ENCODE results near the gene LIN28B. TPM values are rescaled to one million over a fixed set of nuclear protein-coding genes. Genes with fewer than 3 reads are reported as not detected.

LIN28B gene
- total RNA-seq, 2 donors from 2014 or later, result not detected

DNA sequence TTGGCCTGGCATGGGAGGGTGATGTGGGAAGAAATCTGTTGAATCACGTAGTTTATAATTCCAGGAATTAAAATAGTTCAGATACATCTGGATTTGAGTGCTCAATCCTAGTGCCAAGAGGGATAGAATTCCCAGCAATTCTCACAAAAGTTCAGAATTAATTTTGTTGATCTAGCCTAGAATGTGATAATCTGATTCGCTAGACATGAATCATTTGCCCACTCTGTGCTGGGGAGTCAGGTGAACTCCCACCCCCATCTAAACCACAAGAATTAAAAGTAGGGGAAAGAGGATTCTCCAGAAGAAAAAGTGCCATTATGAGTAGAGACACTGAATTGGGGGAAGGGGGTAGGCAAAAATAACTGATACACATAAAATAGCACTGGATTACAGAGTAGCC, 85.0 kb downstream of the LIN28B start:
- Histone ChIP-seq H3K36me3 (no peaks in the 10 kb centered on the region), H3K27me3 (no peaks in the 10 kb centered on the region), H3K4me3 (no peak overlapping the region), H3K9me3 (no peaks in the 10 kb centered on the region), H3K4me1 (no peaks in the 10 kb centered on the region), H3K27ac (no peak overlapping the region)
- TF ChIP-seq, protein P1, sequence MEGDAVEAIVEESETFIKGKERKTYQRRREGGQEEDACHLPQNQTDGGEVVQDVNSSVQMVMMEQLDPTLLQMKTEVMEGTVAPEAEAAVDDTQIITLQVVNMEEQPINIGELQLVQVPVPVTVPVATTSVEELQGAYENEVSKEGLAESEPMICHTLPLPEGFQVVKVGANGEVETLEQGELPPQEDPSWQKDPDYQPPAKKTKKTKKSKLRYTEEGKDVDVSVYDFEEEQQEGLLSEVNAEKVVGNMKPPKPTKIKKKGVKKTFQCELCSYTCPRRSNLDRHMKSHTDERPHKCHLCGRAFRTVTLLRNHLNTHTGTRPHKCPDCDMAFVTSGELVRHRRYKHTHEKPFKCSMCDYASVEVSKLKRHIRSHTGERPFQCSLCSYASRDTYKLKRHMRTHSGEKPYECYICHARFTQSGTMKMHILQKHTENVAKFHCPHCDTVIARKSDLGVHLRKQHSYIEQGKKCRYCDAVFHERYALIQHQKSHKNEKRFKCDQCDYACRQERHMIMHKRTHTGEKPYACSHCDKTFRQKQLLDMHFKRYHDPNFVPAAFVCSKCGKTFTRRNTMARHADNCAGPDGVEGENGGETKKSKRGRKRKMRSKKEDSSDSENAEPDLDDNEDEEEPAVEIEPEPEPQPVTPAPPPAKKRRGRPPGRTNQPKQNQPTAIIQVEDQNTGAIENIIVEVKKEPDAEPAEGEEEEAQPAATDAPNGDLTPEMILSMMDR (IDR thresholded peaks at IDR 0.05), result no peak
- no peak for DNase-seq (ENCODE audit: low spot score)

DNA sequence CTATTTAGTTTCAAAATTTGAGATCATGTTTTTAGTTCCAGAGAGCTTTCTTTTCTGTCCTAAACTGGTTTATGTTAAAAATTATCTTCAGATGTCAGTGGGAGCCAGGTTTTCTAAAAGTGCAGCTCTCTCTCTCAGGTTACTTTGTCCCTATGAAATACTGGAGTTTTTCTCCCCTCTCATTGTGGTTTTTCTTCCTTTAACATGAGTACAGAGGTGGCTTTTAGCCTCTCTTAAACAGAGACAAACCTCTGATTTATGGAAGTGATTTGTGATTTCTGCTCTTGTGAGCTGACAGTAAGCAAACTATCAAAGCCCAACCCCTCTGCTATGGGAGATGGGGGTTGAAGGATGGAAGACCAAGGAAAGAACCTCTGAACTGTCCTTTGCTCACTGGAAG, 85.7 kb downstream of the LIN28B start:
- Histone ChIP-seq H3K9me3 (no peaks in the 10 kb centered on the region), H3K27ac (no peak overlapping the region), H3K36me3 (no peaks in the 10 kb centered on the region), H3K4me1 (no peaks in the 10 kb centered on the region), H3K27me3 (no peaks in the 10 kb centered on the region), H3K4me3 (no peak overlapping the region)
- TF ChIP-seq, protein P1 (IDR thresholded peaks at IDR 0.05), result no peak
- no peak for DNase-seq (ENCODE audit: low spot score)

DNA sequence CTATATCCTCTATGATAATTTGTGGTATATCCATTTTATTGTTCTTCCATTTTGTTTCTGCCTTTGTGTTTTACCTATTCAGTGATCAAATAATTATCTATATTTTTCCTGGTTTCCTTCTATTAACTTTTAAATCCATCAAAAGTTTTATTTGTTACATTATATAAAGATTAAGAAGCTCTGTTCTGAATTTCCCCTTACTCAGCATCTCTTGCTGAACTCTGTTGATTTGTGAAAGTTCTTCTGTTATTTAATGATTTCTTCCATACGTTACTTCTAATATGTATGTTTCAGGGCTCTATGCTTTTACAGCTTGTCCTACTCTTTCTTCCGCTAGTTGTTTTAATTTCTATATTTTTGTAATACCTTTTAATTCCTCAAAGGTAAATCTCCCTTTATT, 87.1 kb downstream of the LIN28B start:
- no peak for DNase-seq (ENCODE audit: low spot score)
- Histone ChIP-seq H3K9me3 (no peaks in the 10 kb centered on the region), H3K4me3 (no peak overlapping the region), H3K36me3 (no peaks in the 10 kb centered on the region), H3K4me1 (no peaks in the 10 kb centered on the region), H3K27me3 (no peaks in the 10 kb centered on the region), H3K27ac (no peak overlapping the region)
- TF ChIP-seq, protein P1 (IDR thresholded peaks at IDR 0.05), result no peak

DNA sequence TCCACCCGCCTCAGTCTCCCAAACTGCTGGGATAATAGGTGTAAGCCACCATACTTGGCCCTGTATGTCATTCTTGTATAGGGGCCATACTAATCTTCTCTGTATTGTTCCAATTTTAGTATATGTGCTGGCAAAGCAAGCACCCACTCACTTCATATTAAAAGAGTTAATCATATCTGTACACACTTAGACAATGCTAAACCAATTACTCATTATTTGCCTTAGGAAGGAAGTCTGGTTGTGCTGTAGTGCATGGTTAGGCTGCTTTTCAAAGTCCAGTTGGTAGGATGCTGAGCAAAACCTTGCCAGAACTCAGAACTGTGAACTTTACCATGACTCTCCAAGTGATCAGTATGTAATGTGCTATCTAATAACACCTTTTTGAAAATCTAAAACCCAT, 88.6 kb downstream of the LIN28B start:
- no peaks in the 10 kb centered on the region for H3K4me1 ChIP-seq
- H3K36me3 ChIP-seq, result no peaks in the 10 kb centered on the region
- DNase-seq (ENCODE audit: low spot score), result no peak
- H3K27me3 ChIP-seq, result no peaks in the 10 kb centered on the region
- no peak overlapping the region for H3K4me3 ChIP-seq
- TF ChIP-seq, protein P1 (IDR thresholded peaks at IDR 0.05), result no peak
- H3K27ac ChIP-seq, result no peak overlapping the region
- H3K9me3 ChIP-seq, result no peaks in the 10 kb centered on the region

DNA sequence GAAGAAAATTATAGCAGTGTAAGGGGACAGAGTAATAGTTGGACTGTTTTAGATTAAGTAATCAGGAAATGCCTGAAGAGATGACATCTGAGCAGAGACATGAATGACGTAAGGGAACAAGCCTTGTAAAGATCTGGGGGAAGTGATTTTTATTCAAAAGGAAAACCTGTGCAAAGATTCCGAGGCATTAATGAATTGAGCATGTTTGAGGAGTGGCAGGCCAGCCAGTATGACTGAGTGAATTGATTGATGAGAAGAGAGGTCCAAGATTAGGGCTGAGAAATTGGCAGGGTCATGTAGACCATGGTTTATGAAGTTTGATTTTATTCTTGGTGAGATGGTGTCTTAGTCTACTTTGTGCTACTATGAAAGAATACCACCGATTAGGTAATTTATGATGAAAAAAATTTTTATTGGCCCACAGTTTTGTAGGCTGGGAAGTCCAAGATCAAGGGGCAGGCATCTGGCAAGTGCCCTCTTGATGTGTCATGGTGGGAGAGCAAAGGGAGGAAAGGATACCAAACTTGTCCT, 95.1 kb downstream of the LIN28B start:
- H3K4me1 ChIP-seq, result no peaks in the 10 kb centered on the region
- H3K36me3 ChIP-seq, result no peaks in the 10 kb centered on the region
- H3K27me3 ChIP-seq, result no peaks in the 10 kb centered on the region
- no peaks in the 10 kb centered on the region for H3K9me3 ChIP-seq
- no peak overlapping the region for H3K4me3 ChIP-seq
- TF ChIP-seq, protein P1 (IDR thresholded peaks at IDR 0.05), result no peak
- no peak for DNase-seq (ENCODE audit: low spot score)
- no peak overlapping the region for H3K27ac ChIP-seq

DNA sequence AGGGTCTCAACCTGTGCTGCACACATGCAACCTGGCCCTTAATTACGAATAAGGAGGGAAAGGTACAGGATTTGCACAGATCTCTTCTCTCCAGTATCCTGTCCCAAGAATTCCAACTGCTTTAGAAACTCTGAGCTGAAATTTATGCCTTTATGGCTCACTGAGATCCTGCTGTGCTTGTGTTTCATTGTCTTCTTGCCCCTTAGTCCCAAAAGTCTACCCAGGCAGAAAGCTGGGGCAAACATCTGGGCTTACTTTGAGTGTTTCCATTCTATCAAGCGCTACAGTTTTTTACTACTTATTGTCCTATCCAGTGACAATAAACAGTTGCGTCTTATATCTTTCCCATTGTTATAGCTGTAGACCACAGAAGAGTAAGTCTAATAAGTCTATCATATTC, 99.7 kb downstream of the LIN28B start:
- no peak overlapping the region for H3K27ac ChIP-seq
- no peak for DNase-seq (ENCODE audit: low spot score)
- H3K27me3 ChIP-seq, result no peaks in the 10 kb centered on the region
- no peaks in the 10 kb centered on the region for H3K9me3 ChIP-seq
- H3K4me1 ChIP-seq, result no peaks in the 10 kb centered on the region
- H3K36me3 ChIP-seq, result no peaks in the 10 kb centered on the region
- no peak overlapping the region for H3K4me3 ChIP-seq
- TF ChIP-seq, protein P1 (IDR thresholded peaks at IDR 0.05), result no peak
